Cerebellar cortex (tissue), 1 donor: ENCODE results near the gene CCDC195.

ENCODE experiments used
- DNase-seq: peaks from one replicate; pipeline ENCODE4 v3.0.0-alpha.2; 2015; ENCODE audit warnings: low spot score

CCDC195 gene

GRCh38 chr2:224716201-224716600 is at the start of gene CCDC195:
Gene CCDC195, minus strand, starts transcription at chr2:224716365. Its CDS starts 0 bp downstream, at chr2:224716365.
- DNase-seq = no peak

GRCh38 chr2:224764565-224765236 is 48.5 kb upstream of the CCDC195 start:
- DNase-seq = no peak

- DNase-seq = no peak
Observed at GRCh38 chr2:224757934-224758548, 41.9 kb upstream of the CCDC195 start.

GRCh38 chr2:224753743-224754540 is 37.8 kb upstream of the CCDC195 start:
- DNase-seq = no peak

- no peak for DNase-seq
Observed at GRCh38 chr2:224751996-224752698, 36.0 kb upstream of the CCDC195 start.

GRCh38 chr2:224749136-224749535 is 33.0 kb upstream of the CCDC195 start:
- no peak for DNase-seq

- DNase-seq = no peak
Observed at GRCh38 chr2:224747765-224748164, 31.6 kb upstream of the CCDC195 start.

GRCh38 chr2:224736227-224736626 is 20.1 kb upstream of the CCDC195 start:
- no peak for DNase-seq

GRCh38 chr2:224734949-224735348 is 18.8 kb upstream of the CCDC195 start:
- DNase-seq = no peak

GRCh38 chr2:224731665-224732064 is 15.5 kb upstream of the CCDC195 start:
- no peak for DNase-seq

GRCh38 chr2:224729435-224729834 is 13.3 kb upstream of the CCDC195 start:
- DNase-seq = no peak

GRCh38 chr2:224724331-224724730 is 8.2 kb upstream of the CCDC195 start:
- no peak for DNase-seq

GRCh38 chr2:224723586-224724217 is 7.5 kb upstream of the CCDC195 start:
- no peak for DNase-seq

- DNase-seq = no peak
Observed at GRCh38 chr2:224722770-224723169, 6.6 kb upstream of the CCDC195 start.

- no peak for DNase-seq
Observed at GRCh38 chr2:224722250-224722649, 6.1 kb upstream of the CCDC195 start.

GRCh38 chr2:224716921-224717320 is 756 bp upstream of the CCDC195 start:
- no peak for DNase-seq

GRCh38 chr2:224711859-224712665 is 4.1 kb downstream of the CCDC195 start:
- no peak for DNase-seq

GRCh38 chr2:224711381-224711780 is 4.8 kb downstream of the CCDC195 start:
- DNase-seq = no peak

- DNase-seq = no peak
Observed at GRCh38 chr2:224709301-224709700, 6.9 kb downstream of the CCDC195 start.

GRCh38 chr2:224694502-224694901 is 21.7 kb downstream of the CCDC195 start:
- no peak for DNase-seq

GRCh38 chr2:224691563-224691962 is 24.6 kb downstream of the CCDC195 start:
- DNase-seq = no peak
